ENCODE measurements around the gene CCN6. TPM values are rescaled to one million over a fixed set of nuclear protein-coding genes. Genes with fewer than 3 reads are reported as not detected.

CCN6 gene
- total and polyA plus RNA-seq, 2 donors (not counting 1 experiment from before 2014, with no cell fraction given) = not detected

DNA sequence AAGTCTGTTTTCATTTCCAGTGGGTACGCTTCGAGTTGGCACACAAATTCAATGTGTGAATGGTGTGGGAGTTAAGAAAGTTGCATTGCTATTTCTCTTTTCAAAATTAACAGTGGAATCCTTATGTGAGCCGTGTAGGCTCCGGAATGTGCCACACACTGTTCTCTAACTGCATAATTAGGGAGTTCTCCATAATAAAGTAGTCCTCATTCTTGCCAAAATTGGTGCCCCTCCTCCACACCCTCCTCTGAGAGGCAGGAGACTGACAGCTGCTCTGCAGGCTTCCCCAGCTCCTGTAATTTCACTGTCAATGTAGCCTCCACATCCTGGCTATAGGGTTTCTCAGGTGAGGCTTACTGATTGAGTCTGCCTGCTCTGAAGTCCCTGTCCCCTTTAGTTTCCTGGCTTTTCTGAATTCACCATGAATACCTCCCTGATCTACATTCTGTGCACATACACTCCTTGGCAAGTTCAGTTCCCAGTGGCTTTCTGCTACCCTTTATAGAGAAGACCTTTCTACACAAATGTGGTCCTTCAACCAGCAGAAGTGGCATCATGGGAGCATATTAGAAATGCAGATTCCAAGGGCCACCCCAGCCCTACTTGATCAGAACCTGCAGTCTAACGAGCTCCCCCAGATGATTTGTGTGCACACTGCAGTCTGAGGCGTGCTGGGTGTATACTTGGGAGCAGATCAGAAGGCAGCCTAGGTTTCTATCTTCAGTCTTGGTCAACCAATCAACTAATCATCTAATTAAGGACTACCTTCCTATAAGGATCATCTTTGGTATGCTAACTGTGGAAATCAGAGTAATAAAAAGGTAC is 19.9 kb upstream of the CCN6 start:
- intact Hi-C loops (cut with micrococcal nuclease) = no loop called here
- Histone ChIP-seq H3K36me3 (replicated peaks in 1 of 2; ENCODE audit: control extremely low read depth in 1 of 2, control insufficient read depth in 1 of 2, extremely low read depth in 1 of 2, insufficient read depth in 2 of 2, low read length in 1 of 2) (no peaks in the 10 kb centered on the region), H3K79me2 (ENCODE audit: control insufficient read depth, insufficient read depth, low read length) (no peaks in the 10 kb centered on the region), H3K4me1 (ENCODE audit: control insufficient read depth in 2 of 2, insufficient read depth in 2 of 2, low read length in 2 of 2) (no peaks in the 10 kb centered on the region), H3K4me3 (ENCODE audit: control extremely low read depth in 1 of 5, extremely low read depth in 1 of 5, insufficient read depth in 1 of 5, low read depth in 2 of 5, low read length in 4 of 5) (no peak overlapping the region), H3K9ac (ENCODE audit: low read length) (no peak overlapping the region), H4K20me1 (ENCODE audit: control insufficient read depth, insufficient read depth, low read length, poor library complexity, severe bottlenecking) (no peaks in the 10 kb centered on the region), H3K27ac (ENCODE audit: low read length in 2 of 2) (no peak overlapping the region), H3K9me3 (ENCODE audit: control extremely low read depth in 1 of 3, control insufficient read depth in 2 of 3, insufficient read depth in 1 of 3, low read length in 2 of 3) (no peaks in the 10 kb centered on the region), H3K4me2 (replicated peaks; ENCODE audit: low read depth, low read length, poor library complexity, severe bottlenecking) (no peak overlapping the region), H3K27me3 (replicated peaks in 1 of 4; ENCODE audit: control extremely low read depth in 1 of 4, control insufficient read depth in 3 of 4, insufficient read depth in 4 of 4, low read length in 3 of 4) (no peaks in the 10 kb centered on the region), H2AFZ (ENCODE audit: insufficient read depth, low read depth, low read length, poor library complexity, severe bottlenecking) (no peak overlapping the region)
- peaks cover 4% of the 10 kb centered on the region for H3K4me1 Mint-ChIP-seq
- H3K9me3 Mint-ChIP-seq (ENCODE audit: insufficient read depth) = no peaks in the 10 kb centered on the region
- ChIA-PET POLR2A (no interaction called here), CTCF (no interaction called here)
- H3K4me3 Mint-ChIP-seq = no peak overlapping the region
- peaks cover 15% of the 10 kb centered on the region for H3K27me3 Mint-ChIP-seq
- H3K27ac Mint-ChIP-seq = no peak overlapping the region
- no peak for DNase-seq
- ATAC-seq (ENCODE audit: low read depth) = no peak
- TF ChIP-seq, protein P1, sequence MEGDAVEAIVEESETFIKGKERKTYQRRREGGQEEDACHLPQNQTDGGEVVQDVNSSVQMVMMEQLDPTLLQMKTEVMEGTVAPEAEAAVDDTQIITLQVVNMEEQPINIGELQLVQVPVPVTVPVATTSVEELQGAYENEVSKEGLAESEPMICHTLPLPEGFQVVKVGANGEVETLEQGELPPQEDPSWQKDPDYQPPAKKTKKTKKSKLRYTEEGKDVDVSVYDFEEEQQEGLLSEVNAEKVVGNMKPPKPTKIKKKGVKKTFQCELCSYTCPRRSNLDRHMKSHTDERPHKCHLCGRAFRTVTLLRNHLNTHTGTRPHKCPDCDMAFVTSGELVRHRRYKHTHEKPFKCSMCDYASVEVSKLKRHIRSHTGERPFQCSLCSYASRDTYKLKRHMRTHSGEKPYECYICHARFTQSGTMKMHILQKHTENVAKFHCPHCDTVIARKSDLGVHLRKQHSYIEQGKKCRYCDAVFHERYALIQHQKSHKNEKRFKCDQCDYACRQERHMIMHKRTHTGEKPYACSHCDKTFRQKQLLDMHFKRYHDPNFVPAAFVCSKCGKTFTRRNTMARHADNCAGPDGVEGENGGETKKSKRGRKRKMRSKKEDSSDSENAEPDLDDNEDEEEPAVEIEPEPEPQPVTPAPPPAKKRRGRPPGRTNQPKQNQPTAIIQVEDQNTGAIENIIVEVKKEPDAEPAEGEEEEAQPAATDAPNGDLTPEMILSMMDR (IDR thresholded peaks at IDR 0.05) = no peak
- TF ChIP-seq EZH2 (IDR thresholded peaks at IDR 0.05; ENCODE audit: borderline replicate concordance, insufficient read depth, low read depth, low read length, poor library complexity, severe bottlenecking) = no peak
- 100% methylated on average over 2 of the region's 6 CpGs for WGBS (ENCODE audit: insufficient coverage)

DNA sequence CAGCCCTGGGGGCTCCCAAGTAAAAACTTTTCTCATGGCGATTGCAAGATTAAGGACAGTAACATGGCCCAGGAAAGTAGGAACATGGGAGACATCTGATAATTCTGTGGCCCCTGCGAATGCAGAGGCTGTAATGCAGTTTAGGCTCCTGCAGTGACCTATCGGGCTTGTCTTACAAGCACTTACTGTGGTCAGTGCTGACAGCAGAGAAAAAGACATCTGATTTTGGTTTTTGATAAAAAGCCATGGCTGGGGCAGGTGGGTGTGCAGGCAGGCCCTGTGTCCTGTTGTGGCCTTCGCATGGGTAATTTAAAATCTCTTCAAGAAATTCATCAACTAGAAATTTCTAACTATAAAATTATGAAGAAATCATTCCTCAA is 19.3 kb upstream of the CCN6 start:
- peaks cover 20% of the 10 kb centered on the region for H3K27me3 Mint-ChIP-seq
- no peaks in the 10 kb centered on the region for H3K4me1 Mint-ChIP-seq
- Histone ChIP-seq H3K4me2 (replicated peaks; ENCODE audit: low read depth, low read length, poor library complexity, severe bottlenecking) (no peak overlapping the region), H3K9me3 (ENCODE audit: control extremely low read depth in 1 of 3, control insufficient read depth in 2 of 3, insufficient read depth in 1 of 3, low read length in 2 of 3) (no peaks in the 10 kb centered on the region), H3K27me3 (replicated peaks in 1 of 4; ENCODE audit: control extremely low read depth in 1 of 4, control insufficient read depth in 3 of 4, insufficient read depth in 4 of 4, low read length in 3 of 4) (no peaks in the 10 kb centered on the region), H3K9ac (ENCODE audit: low read length) (no peak overlapping the region), H4K20me1 (ENCODE audit: control insufficient read depth, insufficient read depth, low read length, poor library complexity, severe bottlenecking) (no peaks in the 10 kb centered on the region), H2AFZ (ENCODE audit: insufficient read depth, low read depth, low read length, poor library complexity, severe bottlenecking) (no peak overlapping the region), H3K4me3 (ENCODE audit: control extremely low read depth in 1 of 5, extremely low read depth in 1 of 5, insufficient read depth in 1 of 5, low read depth in 2 of 5, low read length in 4 of 5) (no peak overlapping the region), H3K4me1 (ENCODE audit: control insufficient read depth in 2 of 2, insufficient read depth in 2 of 2, low read length in 2 of 2) (no peaks in the 10 kb centered on the region), H3K36me3 (replicated peaks in 1 of 2; ENCODE audit: control extremely low read depth in 1 of 2, control insufficient read depth in 1 of 2, extremely low read depth in 1 of 2, insufficient read depth in 2 of 2, low read length in 1 of 2) (no peaks in the 10 kb centered on the region), H3K79me2 (ENCODE audit: control insufficient read depth, insufficient read depth, low read length) (no peaks in the 10 kb centered on the region), H3K27ac (ENCODE audit: low read length in 2 of 2) (no peak overlapping the region)
- TF ChIP-seq EZH2 (IDR thresholded peaks at IDR 0.05; ENCODE audit: borderline replicate concordance, insufficient read depth, low read depth, low read length, poor library complexity, severe bottlenecking) = no peak
- TF ChIP-seq, protein P1 (IDR thresholded peaks at IDR 0.05) = no peak
- no peak for DNase-seq
- ChIA-PET CTCF (no interaction called here), POLR2A (no interaction called here)
- no peak for ATAC-seq (ENCODE audit: low read depth)
- H3K27ac Mint-ChIP-seq = no peak overlapping the region
- intact Hi-C loops (cut with micrococcal nuclease) = no loop called here
- 97% methylated on average over 3 of the region's 4 CpGs for WGBS (ENCODE audit: insufficient coverage)
- no peaks in the 10 kb centered on the region for H3K9me3 Mint-ChIP-seq (ENCODE audit: insufficient read depth)
- H3K4me3 Mint-ChIP-seq = no peak overlapping the region
